ENCODE measurements around the gene PELI1.
"Not testable (repeated sequence)": the region's sequence is repeated elsewhere in the genome, so short reads cannot be mapped to it uniquely, and the experiment has no call there.

PELI1 gene

DNA sequence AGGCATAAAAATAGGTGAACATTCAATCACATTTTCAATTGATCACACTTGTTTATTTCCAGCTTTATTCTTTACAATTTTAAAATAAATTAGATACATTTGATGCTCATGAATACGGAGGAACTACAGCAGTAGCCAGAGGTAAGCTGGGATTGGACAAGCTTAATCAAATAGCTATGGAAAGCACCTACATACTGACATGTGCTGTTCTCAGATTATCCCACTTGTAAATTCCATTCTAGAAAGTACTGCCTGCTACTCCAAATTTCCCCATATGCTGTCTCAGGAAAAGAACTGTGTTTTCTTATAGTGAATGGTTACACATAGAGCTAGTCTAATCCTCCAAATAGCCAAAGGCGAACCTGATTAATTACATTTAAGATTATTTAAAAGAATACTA lies 24.2 kb downstream of the PELI1 start:
- FAIRE-seq, result no peak

GRCh38 chr2:64119369-64119768 lies 24.9 kb downstream of the PELI1 start:
- FAIRE-seq, result no peak

DNA sequence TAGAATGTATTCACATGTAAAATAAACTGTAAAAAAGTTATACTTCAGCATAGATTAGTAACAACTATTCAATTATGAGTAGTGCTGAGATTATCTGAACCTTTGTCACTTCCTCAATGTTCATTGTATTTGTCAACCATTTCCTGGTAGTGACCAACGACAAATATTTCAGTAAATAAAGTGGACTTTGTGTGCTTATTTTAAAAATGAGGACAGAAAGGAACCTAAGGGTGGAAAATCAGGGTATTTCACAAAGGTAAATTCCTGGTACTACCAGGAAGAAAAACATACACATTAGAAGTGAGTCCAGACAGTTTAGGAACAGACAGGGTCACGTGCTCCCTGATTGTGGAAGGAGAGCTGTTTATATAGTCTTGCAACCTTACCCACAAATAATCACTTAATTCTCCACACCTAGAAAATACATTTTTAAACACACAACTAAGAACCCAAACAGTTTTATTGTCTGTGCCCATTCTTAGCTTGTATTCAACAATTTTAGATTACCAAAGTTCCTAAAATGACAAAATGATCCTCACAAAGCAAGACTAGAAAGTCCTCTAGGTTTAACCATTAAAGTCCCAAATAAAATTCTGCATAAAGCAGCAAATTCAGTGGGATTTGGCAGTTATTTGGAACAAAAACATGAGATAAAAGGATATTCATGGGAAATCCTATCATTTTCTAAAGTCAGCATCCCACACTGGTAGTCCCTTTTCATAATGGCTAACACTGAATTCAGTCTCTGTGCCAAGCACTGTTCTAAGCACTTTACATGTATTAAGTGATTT lies 28.2 kb downstream of the PELI1 start:
- FAIRE-seq, result peak; percentile 71

- FAIRE-seq, result no peak
Measured at GRCh38 chr2:64114912-64115277, 29.3 kb downstream of the PELI1 start.

DNA sequence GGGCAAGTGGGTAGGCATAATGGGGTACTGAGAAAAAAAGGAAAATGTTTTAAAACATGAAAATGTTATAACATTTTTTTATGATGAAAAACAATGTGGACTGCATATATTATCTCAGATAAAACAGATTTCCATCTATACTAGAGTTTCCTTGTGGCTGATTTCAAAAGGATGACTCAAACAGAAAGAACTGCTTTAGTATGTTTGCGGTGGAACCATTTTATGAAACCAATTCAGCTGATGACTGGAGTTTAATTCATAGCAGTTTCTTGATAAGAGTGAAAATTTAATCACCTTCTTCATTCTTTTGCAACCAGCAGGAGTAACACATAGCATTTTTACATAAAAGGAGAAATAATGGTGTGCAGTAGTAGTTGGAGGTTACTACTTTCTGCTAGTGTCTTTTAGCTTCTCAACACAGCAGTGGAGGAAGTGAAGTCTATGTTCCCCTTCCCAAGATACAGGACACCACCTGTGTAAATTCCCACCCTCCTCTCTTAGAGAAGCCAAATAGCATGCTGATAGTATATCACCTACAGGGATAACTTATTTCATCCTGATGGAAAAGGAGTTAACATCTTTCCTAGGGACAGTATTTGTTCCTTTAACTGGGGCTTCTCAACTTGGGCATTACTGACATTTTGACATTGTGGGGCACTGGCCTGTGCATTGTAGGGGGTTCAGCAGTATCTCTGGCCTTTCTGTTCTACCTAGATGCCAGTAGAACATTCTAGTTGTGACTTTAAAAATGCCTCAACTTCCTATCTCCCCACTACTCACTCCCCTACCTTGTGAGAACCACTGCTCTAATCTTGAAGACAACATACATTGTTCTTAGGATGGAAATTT lies 29.9 kb downstream of the PELI1 start:
- FAIRE-seq, result no peak

DNA sequence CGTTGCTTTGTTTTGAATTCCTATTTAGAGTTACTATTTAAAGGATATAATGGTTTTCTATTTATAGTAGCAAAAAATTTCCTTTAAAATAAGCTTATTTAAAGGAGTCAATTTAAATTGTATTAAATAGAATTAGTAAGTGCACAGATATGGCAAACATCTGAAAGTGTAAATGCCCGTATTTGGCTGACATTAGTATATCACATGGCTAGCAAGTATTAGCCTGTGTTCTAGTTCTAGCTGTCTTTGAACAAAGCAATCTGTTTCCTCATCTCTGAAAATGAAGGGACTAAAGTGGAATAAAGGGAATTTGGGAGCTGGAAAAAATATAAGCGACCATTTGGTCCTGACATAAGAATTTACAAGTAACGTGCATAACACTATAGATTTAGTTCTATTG lies 32.2 kb downstream of the PELI1 start:
- FAIRE-seq, result no peak

- FAIRE-seq, result no peak
Measured at GRCh38 chr2:64111426-64111825, 32.8 kb downstream of the PELI1 start.

DNA sequence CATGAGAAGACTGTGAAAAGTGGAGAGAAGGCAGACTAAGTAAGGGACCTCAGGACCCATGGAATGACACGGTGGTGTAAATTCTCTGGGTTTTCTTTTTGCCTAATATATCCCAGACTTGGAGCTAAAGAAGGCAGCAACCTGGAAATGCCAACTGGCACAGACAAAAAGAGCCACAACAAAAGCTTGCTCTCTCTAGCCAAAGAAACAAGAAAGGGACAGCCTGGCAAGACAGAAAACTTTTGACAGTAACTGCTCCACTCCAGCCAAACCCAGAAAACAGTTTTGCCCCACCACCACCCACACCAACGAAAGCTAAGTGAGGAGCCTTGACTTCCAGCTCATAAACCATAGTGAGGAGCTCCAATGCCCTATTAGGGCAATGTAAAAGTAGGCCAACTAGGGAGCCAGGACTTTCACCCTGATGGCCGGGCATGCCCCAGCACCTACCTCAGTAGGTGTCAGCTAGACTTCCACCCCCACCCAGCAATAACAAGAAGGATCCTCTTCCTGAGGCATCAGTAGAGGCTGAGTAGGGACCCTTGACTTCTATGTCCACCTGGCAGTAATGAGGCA lies 35.5 kb downstream of the PELI1 start:
- no peak for FAIRE-seq

DNA sequence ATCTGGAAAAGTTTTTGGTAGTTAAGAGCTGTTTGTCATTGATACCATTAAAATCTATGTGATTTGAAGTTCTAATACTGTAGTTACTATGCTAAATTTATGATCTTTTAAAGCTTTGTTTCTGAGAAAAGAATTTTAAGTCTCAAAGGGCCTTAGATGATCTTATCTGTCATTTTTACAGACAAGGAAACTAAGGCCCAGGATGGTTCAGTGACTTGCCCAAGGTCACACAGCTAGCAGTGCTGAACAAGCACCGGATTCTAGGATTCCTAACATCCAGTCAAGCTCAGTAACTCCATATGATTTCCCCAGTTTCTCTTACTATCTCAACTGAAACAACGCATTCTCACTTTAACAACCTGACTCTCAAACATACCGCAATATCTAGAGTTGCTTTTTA lies 37.7 kb downstream of the PELI1 start:
- FAIRE-seq, result no peak

- FAIRE-seq, result no peak
Measured at GRCh38 chr2:64105670-64106461, 38.4 kb downstream of the PELI1 start.

- no peak for FAIRE-seq
Measured at GRCh38 chr2:64104933-64105332, 39.3 kb downstream of the PELI1 start.

- FAIRE-seq, result not testable (repeated sequence)
Measured at GRCh38 chr2:64102736-64103135, 41.5 kb downstream of the PELI1 start.

DNA sequence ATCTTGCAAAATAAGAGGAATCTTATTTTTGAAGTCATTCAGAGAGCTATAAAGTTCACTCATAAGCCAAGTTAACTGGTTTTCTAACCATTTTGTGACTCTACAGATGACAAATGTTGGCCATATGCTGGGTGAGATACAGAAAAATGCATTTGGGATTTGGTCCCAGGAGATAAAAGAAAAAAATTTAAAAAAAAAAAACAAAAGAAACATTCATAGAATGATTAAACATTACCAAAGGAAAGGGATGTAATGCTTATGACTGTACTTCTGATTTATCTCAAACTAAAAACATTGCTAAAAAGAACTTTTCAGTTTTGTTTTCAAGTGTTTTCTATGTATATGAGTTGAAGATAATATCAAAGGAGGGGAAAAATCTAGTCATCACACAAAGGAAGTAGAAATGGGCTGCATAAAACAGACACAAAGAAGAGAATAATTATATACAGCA lies 43.1 kb downstream of the PELI1 start:
- FAIRE-seq, result no peak

- not testable (repeated sequence) for FAIRE-seq
Measured at GRCh38 chr2:64100584-64100983, 43.6 kb downstream of the PELI1 start.

GRCh38 chr2:64094663-64095382 lies 49.4 kb downstream of the PELI1 start:
- no peak for FAIRE-seq

GRCh38 chr2:64093341-64093740 lies 50.9 kb downstream of the PELI1 start:
- FAIRE-seq, result no peak

DNA sequence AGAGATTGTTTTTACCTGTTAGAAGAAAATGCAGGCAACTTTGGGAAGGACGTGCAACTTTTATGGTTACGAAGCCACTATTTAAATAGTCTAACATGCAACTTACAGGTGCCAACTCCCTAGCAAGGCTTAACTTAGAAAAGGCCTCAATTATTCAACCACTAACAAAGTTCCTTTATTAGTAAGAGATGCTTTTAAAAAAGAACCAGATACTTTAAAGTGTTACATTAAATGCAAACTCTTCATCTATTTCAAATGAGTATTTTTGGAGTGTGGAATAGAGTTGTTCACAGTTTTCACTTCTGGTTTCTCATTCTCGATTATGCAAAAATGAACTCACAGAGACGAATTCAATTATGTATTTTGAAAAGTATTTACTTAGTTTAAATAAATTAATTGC lies 51.7 kb downstream of the PELI1 start:
- FAIRE-seq, result peak; percentile 17

GRCh38 chr2:64090264-64090663 lies 54.0 kb downstream of the PELI1 start:
- FAIRE-seq, result no peak

DNA sequence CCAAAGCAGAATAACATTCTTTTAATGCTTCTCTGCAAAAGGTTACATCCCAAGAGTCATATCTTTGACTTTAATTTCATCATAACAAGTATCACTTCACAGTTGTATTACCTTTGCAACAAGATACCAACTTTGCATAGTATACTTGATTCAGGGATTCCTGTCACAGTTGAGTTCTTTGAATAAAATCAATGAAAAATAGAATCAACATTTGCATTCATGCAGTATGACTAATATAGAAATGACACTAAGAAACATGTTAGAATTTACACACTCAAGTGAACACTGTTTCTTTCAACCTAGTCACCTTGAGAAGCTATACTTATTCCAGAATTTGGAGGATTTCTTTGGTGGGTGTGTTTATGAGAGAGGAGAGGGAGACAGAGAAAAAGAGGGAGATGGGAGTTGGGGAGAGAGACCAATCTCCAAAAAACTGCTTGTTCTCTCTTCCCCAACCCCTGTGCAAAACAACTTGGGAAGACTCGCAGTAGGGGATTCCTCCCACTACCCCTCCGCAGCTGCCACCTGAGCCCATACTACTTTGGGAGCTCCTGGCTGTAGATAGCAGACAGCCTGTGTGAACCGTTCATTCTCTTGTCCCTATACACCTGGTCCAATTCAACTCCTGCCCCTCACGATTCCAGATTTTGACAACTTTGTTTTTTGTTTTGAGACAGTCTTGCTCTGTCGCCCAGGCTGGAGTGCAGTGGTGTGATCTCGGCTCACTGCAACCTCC lies 57.7 kb downstream of the PELI1 start:
- no peak for FAIRE-seq

GRCh38 chr2:64085936-64086335 lies 58.3 kb downstream of the PELI1 start:
- no peak for FAIRE-seq

- no peak for FAIRE-seq
Measured at GRCh38 chr2:64081046-64081445, 63.2 kb downstream of the PELI1 start.

DNA sequence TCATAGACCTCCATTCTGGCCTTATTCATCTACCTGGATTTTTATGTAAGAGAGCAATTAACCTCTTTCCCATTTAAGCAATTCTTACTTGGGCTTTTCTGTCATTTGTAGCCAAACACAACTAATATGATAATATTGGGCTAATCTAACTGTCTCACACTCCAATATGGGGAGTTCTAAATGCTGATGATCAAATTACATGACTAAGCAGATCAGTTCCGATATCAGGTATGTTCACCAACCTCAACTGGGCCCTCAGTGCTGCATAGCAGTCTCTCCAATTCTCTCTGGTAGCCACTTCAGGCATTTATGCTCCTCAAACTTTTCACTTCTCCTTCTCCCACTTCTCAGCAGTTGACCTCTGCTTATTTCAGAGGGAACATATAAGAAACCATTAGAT lies 64.0 kb downstream of the PELI1 start:
- no peak for FAIRE-seq
